Stimulated activated CD8-positive, alpha-beta memory T cell treated with anti-CD3 and anti-CD28 coated beads, Interleukin-15, amount 100 ng/mL, for 1 hour (primary cell): ENCODE measurements around the gene FBXW4.

ENCODE experiments used
- DNase-seq: peaks from one replicate; pipeline ENCODE4 v3.0.0-alpha.2; 2020; ENCODE audit warnings: low read depth

The FBXW4 gene, protein sequence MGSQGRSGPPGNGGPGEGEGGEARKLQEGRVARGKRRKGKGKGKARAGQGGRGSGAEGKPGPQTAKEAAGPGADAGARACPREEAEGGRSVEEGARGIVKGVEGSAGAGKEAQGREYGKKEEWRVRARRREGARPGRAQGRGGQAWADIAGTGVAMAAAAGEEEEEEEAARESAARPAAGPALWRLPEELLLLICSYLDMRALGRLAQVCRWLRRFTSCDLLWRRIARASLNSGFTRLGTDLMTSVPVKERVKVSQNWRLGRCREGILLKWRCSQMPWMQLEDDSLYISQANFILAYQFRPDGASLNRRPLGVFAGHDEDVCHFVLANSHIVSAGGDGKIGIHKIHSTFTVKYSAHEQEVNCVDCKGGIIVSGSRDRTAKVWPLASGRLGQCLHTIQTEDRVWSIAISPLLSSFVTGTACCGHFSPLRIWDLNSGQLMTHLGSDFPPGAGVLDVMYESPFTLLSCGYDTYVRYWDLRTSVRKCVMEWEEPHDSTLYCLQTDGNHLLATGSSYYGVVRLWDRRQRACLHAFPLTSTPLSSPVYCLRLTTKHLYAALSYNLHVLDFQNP

DNA sequence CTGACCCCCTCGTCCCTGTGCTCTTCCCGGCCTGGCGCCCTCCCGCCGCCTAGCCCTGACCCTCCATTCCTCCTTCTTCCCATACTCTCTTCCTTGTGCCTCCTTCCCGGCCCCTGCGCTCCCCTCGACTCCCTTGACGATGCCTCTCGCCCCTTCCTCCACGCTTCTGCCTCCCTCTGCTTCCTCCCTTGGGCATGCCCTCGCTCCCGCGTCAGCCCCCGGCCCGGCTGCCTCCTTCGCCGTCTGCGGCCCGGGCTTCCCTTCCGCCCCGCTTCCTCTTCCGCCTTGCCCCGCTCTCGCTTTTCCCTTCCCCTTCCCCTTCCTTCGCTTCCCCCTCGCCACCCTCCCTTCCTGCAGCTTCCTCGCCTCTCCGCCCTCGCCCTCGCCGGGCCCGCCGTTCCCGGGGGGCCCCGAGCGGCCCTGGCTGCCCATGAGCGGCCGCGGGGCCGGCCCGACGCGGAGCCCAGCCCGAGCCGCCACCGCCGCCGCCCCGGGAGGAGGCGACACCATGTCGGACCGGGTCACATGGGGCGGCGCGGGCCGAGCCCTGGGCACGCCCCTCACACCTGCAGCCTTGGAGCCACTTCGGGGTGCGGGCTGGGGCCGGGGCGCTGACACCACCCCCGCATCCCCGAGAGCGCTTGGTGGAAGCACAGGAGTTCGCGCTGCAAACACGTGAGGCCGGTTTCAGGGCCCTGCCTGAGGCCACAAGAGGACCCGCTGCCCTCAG is at the start of gene FBXW4:
TSS of gene FBXW4 (minus strand) at position 497 of the 730 bp plus-strand sequence. CDS start at position 432, 65 bp downstream.
- DNase-seq, result peak; percentile 47

DNA sequence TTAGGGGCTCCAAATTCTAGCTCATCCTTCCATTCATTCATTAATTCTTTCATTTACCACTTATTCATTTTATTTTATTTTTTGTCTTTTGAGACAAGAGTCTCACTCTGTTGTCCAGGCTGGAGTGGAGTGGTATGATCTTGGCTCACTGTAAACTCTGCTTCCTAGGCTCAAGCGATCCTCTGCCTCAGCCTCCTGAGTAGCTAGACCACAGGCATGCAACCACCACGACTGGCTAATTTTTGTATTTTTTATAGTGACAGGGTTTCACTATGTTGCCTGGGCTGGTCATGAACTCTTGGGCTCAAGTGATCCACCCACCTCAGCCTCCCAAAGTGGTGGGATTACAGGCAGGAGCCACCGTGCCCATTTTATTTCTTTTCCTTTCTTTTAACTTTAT is 49.3 kb upstream of the FBXW4 start:
- no peak for DNase-seq

DNA sequence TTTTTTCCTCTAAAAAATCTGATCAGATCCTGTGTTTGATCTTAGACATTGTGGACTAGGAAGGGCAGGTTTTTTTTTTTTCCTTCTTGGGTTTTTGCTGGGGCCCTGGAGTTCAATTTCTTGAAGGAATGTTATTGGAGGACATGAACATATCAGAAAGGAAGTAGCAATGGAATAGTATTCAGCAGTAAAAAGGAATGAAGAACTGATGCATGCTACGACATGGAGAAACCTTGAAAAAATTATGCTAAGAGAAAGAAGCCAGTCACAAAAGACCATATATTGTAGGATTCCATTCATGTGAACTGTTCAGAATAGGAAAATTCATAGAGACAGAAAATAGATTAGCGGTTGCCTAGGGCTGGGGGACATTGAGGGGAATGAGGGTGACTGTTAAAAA is 47.0 kb upstream of the FBXW4 start:
- DNase-seq, result no peak

DNA sequence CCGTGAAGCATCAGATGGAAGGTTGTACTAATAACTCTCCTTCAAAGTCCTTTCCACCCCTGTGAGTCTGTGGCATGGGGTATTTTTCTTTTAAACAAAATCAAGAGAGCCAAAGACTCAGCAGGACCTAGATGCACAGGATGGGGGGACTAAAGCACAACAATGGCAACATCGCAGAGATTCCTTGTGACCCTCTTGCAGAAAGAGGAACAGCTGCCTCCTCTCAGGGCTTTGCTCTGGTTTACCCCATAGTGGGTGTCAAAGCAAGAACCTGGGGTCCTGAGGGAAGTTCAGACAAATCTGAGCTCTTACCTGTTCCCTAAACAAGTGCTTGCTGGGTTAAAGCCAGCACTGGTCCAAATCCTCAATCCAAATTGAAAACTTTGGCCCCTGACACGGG is 41.7 kb upstream of the FBXW4 start:
- no peak for DNase-seq

DNA sequence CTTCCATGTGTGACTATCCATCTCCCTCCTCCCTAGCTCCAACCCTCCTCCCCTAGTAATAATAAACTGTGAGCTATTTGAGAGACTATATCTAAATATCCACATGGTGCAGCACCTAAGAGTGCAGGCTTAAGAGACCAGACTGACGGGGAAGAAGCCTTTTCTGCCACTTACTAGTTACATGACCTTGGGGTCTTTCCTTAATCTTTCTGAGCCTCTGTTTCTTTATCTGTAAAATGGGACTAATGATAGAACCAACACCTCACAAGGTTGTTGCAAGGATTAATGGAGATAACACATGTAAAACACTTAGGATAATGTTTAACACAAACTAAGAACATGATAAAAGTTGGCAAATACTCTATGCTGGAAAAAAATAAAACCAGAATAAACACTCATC is 37.1 kb upstream of the FBXW4 start:
- no peak for DNase-seq

DNA sequence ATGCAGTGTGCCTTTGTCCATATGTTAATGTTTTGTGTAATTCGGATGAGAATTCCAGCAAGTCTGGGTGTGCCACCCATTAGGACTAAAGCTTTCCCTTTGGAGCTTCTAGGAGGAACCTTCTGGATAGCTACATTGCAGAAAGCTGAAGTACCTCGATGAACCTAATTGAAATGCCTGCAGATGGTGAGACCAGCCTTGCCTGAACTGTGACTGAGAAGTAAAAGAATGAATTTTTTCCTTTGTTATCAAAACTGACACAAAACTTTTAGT is 31.1 kb upstream of the FBXW4 start:
- no peak for DNase-seq

DNA sequence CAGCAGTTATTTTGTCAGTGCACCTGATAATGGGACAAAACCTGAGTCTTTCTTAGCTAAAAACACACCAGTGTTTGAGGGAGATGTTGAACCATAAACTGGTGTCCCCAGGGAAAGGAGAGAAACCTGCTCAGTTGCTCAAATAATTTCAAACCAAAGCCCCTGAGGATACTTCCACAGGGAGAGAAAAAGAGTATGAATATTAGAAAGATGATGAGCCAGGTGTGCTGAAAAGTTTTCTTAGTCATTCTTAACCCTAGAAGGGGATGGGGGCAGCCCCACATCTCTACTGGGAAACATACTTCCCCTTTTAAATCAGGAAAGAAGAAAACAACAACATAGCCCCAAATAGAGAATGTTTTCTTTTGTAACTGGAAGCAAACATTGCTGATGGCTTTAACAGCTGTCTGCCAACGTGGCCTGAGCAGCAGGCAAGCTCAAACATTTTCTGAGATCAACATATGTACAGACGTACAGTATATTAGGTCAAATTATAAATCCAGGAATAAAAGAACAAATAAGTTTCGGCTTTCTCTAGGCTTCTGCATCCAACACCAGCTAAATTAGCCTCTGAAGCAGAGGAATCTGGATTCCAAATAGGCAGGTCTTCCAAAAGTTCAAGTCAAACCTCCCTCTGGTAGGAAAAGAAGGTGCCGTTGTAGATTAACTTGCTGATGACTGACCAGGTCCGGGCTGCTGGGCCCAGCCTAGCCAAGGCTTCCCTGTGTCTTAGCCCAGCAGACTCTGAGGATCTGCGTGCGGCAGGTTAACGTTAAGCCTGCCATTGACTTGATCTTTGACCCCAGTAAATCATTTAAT is 30.5 kb upstream of the FBXW4 start:
- no peak for DNase-seq

DNA sequence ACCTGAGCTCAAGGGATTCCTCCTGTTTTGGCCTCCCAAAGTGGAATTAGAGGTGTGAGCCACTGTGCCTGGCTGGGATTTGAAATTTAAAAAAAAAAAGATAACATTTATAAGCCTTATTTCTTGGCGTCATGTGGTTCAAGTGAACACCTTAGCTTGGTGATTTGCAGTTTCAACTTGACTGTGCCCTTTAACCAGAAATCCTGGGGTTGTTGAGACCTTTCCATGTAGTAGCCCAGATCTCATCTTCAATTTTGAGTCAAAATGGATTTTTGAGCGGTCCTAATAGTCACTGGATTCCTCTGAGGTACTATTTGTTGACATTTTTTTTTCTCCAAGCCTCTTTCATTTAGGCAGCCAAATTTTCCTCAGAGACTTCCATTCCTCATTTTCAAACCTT is 29.5 kb upstream of the FBXW4 start:
- DNase-seq, result no peak

DNA sequence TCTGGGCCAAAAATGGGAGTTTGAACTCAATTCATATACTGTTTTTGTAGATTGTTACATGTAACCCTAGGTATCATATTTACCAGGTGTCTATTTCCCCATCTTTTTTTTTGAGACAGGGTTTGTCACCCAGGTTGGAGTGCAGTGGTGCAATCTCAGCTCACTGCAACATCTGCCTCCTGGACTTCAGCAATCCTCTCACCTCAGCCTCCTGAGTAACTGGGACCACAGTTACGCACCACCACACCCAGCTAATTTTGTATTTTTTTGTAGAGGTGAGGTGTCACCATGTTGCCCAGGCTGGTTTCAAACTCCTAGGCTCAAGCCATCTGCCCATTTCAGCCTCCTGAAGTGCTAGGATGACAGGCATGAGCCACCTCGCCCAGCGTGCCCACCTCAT is 28.2 kb upstream of the FBXW4 start:
- DNase-seq, result no peak

DNA sequence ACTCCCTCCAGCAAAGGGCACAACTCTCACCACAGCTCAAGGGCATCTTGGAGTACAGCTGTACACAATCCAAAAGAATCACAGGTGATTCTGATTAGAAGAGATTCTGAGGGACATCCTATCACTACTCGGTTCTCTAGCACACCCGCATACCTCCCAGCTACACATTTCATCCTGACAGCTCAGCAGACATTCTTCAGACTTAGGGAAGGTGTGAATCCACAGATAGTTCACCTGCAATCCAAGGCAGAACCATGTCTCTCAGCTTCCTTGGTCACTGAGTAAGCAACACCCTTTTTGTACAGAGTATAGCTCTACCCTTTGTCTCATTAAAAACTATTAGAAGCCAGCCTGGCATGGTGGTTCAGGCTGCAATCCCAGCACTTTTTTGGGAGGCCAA is 26.8 kb upstream of the FBXW4 start:
- DNase-seq, result no peak

DNA sequence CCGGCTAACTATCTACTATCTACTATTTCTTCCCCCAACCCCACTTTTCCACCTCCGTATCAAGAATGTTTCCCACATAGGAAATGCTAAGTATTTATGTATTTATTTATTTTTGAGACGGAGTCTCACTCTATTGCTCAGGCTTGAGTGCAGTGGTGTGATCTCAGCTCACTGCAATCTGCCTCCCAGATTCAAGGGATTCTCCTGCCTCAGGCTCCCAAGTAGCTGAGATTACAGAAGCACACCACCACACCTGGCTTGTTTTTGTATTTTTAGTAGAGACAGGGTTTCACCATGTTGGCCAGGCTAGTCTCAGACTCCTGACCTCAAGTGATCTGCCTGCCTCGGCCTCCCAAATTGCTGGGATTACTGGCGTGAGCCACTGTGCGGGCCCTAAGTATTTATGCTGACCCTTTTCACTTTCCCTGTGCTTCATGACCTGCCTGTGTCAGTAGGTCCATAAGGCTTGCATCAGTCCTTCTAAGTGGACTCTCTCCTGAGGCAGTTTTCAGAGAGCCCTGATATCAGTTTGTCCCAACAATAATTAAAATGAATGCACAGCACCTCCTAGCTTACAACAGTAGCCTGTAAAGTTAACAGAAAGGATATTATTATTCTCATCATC is 25.7 kb upstream of the FBXW4 start:
- no peak for DNase-seq

DNA sequence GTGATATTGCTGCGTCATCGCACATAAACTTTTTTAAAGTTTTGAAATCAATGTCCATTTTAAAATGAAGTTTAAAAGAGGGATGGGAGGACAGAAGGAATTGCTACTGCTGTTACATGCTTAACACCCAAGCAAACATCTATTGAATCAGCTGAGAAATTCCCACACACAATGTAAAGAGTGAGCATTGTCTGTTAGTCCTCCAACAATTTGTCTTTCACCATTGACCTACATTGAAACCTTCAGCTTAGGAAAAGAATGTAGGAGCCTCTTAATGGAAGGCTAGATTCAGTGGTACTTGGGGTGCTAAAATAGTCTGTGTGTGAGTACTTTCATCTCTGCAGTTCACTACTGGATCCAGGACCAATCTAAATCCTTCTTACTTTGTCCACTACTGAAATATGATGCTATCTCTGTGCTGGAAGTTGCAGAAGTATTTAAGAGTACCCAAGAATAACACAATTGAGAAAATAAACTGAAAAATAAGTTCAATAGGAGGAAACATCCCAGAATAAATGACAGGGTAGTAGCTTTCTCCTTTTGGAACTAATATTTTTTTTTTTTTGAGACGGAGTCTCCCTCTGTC is 23.8 kb upstream of the FBXW4 start:
- no peak for DNase-seq

DNA sequence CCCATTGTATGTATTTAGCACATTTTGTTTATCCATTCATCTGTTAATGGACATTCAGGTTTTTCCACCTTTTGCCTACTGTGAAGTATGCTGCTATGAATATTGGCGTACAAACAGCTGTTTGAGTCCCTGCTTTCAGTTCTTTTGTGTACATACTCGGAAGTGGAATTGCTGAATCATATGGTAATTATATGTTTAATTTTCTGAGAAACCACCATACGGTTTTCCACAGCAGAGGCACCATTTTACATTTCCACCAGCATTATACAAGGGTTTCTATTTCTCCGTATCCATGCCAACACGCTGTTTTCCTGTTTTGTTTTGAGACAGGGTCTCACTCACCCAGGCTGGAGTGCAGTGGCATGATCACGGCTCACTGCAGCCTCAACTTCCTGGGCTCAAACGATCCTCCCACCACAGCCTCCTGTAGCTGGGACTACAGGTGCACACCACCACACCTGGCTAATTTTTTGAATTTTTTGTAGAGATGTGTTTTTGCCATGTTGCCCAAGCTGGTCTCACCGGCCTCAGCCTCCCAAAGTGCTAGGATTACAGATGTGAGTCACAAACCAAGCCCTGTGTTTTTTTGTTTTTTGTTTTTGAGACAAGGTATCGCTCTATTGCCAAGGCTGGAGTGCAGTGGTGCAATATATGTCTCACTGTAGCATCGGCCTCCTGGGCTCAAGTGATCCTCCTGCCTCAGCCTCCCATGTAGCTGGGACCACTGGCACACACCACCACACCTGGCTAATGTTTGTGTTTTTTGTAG is 22.1 kb upstream of the FBXW4 start:
- no peak for DNase-seq

DNA sequence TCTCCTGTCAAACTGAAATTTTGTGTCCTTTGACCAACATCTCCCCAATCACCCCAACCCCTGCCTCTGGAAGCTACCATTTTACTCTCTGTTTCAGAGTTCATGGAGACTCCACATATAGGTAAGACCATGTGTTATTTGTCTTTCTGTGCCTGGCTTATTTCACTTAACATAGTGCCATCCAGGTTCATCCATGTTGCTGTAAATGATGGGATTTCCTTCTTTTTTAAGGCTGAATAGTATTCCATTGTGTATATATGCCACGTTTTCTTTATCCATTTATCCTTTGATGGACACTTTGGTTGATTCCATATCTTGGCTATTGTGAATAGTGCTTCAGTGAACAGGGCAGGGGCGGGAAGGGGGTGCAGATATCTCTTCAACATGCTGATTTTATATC is 18.0 kb upstream of the FBXW4 start:
- no peak for DNase-seq

DNA sequence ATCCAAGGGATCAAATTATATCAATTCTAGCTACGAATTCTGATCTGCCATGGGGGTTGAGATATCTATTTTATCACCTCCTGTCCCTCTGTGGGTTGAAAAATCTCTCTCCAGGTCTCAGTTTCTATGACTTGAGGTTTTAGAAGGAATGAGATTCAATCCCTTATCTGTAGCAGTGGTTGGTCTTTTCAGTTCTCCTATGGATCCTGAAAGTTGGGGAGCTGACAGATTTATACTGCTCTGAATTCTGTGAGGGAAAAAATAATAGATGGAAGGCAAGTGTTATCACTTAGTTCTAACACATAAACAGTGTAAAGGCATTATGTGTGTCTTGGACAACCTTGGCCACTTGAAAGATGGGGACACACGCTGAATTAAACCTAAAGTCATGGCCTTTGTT is 15.8 kb upstream of the FBXW4 start:
- DNase-seq, result no peak

DNA sequence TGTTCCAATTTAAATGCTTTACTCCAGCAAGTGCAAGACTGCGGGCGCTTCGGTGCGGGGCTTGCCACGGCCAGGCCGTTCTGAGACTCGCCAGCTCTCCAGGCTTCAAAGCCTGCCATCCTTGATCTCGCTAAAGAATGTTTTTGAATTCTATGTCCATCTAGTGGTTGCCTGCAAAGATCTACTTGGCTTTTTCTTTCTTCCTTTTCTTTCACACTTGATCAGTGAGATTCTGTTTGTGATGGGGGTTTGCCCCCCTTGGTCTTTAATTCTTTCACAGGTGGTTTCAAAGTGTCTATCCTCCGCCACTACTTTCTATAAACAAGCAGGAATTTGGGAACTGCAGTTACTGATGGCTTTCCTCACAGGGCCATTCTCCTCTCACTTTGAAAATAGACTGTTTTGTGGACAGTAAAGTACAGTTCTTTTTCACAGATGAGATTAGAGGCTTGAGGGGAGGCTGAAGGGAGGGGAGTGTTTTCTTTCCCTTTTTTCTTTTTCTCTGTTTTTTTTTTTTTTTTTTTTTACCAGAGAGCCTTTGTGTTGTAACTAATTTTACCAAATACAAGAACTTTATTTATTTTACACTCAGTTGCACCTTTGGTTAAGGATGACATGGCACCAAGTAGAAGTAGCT is 15.2 kb upstream of the FBXW4 start:
- DNase-seq, result no peak

DNA sequence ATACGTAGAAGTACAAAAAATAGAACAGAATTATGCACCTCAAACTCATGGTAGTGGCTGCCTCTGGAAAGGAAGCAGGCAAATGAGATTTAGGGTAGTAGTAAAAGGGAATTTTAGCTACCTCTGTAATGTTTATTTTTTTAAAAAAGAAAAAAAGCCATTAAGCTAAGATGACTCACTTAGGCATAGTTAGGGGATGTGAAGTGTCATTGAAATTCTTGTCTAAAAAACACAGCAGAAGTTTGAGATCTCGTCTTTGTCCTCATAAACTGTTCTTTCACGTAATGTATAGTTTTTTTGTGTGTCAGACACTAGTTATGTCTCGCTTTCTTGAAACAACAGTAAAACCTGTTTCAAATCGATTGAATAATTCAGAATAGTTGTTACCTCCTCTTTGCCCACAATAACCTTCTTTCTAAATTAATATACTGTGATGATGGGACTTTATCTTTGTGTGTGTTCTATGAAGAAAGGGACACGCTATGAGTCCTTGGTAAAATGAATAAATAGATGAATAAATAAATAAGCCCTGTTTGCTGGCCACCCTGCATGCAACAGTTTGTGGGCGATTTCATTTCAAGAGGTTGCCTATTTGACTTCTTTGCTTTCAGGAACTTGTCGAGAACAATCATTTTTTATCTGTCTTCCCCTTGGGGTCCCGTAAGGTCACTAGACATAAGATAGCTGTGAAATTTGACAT is 14.5 kb upstream of the FBXW4 start:
- DNase-seq, result no peak

DNA sequence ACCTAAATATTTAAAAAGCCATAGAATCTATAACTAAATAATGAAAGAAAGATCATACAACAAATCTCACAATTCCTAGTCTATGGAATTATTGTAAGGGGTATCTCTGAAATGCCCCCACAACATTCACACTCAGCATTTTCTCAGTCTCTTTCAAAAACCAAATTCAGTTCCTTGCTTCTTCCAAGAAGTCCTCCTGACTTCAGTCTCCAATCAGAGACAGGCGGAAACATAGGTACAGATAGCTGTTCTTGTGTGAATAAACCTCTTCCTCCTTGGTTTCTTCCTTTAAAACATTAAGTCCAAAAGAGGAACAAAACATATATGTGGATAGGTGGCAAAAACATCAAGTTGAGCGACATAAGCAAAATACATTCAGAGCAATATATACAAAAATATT is 13.9 kb upstream of the FBXW4 start:
- no peak for DNase-seq

DNA sequence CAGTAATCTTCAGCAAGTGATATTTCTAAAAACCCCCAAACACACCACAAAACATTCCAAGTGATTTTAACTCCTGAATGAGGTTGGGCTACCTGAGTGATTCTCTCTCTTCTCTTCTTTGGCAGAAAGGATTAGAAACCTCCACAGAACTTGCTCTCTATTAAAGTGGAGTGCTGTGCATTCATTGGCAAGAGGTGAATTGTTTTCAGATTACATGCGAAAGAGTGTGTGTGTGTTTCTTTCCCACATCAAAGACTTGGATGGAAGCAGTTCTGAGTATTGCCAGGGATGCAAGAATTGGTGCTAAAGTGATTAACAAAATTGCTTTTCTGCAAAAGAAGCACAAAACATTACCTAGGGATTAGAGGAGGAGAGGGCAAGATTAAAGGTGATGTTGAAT is 13.1 kb upstream of the FBXW4 start:
- DNase-seq, result no peak

DNA sequence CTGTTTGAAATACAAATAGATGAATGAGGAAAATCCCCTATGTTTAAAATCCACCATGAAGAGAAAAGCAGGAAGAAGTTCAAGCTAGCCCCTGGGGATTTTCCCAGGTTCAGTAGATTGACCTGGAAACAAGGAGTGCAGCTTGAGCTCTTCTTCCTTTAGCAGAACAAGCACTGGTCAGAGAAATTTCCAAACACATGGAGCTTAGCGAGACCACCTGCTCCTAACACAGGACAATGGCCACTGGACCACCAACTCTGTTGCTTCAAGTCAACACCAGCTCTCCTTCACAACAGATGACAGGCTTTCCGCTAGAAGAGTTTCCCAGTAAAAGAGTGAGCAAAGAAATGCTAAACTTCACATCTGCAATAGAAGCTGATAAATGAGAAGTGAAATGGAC is 9.4 kb upstream of the FBXW4 start:
- DNase-seq, result no peak
